ENCODE data around the gene BLM.

The BLM gene

GRCh38 chr15:90790561-90790960, 73.4 kb downstream of the BLM start:
- DNase-seq, result no peak

DNA sequence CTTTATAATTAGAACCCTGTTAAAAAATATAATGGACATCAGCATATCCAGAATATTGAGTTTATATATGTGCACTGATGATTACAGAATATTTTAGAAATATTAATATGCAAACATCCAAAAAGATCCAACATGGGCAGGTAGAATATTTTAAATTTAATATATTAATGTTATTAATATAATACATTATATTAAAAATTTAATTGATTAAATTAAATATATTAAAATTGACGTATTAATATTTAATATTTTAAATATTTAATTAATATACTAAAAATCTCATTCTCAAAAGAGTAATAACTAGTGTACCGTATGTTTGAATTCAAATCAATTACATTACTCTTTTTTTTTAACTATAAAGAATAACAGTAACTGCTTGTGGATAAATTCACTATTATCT, 77.4 kb downstream of the BLM start:
- no peak for DNase-seq

DNA sequence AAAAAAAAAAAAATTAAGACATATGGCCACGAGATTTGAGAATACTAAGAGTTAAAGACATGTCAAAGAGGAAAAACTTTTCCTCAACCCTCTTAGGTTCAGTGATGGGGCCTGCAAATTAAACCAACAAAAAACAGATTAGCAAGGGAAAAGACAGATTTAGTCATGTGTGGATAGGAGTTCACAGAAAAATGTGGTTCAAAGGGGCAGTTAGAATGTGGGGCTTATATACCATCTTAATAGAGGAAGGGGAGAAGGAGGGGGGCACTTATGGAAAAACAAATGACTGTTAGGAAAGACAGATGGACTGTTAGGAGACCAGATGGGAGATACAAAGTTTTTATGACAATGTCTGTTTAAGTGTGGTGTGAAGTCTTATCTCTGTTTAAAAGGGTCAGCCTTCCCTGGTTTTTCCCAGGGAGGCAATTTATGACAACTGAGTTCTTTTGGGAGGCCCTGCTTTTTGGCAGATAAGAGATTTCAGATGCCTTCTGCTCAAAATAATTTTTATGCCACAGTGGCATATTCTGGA, 82.6 kb downstream of the BLM start:
- DNase-seq, result no peak

GRCh38 chr15:90801803-90802202, 84.7 kb downstream of the BLM start:
- no peak for DNase-seq

DNA sequence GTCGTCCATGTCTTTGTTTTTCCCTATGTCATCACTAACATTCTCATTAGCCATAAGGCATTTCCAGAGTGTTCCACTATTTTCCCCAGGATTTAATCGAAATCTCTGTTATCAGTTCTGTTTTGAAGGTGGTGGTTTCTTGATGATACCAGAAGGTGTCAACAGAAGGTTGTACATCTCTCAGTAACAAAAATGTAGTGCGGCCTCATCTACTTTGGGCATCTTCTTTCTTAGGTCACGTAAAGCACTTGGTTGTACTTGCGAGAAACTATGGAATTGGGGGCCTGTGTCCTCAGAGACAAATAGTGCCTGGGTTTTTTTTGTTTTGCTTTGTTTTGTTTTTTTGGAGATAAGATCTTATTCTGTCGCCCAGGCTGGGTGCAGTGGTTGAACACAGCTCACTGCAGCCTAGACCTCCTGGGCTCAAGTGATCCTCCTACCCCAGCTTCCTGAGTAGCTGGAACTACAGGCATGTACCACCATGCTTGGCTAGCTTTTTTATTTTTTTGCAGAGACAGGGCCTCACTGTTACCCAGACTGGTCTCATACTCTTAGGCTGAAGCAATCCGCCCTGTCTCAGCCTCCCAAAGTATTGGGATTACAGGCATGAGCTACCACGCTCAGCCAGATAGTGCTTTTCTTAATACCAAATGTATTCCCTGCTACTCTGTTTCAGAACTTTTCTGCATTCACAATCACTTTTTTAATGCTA, 90.1 kb downstream of the BLM start:
- no peak for DNase-seq

DNA sequence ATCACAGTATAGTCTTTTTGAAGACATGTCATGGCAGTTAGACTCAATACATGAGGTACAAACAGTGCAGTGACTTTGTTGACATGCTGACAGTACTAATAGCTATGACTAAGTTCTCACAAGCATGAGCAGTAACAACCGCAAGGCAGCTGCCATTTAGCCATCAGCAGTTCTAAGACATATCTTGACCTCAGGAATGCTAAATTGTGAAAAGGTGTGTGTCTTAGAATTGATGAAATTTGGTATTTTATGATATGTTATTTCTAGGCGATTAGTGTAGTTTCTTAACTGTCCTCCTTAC, 90.6 kb downstream of the BLM start:
- DNase-seq, result no peak

GRCh38 chr15:90808517-90809235, 91.5 kb downstream of the BLM start:
- no peak for DNase-seq

DNA sequence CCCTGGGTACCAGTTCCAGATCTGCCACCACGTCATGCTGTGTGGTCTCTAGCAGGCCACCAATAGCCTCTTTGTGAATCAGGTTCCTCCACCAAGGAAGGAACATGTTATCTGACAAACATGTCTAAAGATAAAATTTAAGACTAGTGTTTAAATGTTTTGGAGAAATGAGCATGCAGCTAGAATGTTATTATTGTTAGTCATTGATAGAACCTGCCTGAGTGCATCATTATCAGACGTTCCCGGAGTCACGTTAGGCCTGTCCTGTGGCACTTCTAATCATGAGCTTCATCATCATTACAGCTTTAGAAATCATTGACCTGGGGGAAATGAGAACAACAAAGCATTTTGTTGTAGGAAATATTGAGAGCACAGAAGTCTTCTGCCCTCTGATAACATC, 92.4 kb downstream of the BLM start:
- DNase-seq, result no peak

- DNase-seq, result no peak
Observed at GRCh38 chr15:90810354-90810753, 93.2 kb downstream of the BLM start.

DNA sequence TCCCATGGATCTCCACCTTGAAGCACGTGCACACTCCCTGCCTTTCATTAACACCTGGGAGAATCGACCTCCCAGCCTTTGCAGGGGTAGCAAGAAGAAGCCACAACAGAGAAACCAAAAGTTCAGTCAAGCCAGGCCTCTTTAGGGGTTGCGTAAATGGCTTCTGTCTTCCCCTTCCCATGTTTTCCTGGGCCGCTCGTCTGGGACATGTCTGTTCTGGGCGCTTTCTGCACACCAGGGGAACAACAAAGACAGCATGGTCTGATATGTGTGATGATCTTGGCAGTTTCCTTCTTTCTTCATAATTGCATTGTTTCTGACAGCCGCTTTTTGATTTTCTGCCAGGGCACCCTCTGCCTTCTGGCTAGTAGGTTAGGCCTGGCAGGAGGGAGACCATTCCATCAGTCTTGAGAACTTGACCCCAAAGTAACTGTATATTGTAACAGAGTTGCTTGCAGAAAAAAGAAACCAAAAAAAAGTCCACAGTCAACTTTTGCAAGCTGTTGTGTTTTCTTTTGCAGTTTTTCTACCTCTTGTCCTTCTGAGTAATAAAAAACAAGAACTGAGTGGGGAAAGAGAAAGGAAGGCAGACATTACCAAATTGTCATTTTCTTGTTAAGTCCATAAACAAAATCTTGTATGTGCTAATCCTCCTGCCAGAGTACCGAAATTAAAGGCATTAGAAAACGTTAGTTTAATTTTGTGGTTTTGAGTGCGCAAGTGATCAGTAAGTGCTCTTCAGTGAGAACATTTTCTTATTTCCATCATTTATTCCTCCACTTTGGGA, 95.2 kb downstream of the BLM start:
- DNase-seq, result no peak

DNA sequence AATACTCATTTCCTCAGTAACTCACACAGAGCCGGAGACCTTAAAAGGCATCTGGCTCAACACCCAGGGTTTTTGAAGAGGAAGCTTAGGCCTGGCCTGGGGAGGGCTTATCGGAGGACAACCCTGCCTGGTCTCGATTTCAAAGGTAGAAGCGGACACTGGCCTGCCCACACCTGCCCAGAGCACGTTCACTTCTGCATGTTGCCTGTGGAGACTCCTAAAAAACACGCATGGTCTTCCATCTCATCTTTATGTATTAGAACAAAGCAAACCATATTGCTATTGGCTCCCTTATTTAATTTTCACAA, 95.8 kb downstream of the BLM start:
- no peak for DNase-seq

- DNase-seq, result no peak
Observed at GRCh38 chr15:90813796-90814190, 96.6 kb downstream of the BLM start.

GRCh38 chr15:90814191-90814821, 97.2 kb downstream of the BLM start:
- DNase-seq, result no peak

DNA sequence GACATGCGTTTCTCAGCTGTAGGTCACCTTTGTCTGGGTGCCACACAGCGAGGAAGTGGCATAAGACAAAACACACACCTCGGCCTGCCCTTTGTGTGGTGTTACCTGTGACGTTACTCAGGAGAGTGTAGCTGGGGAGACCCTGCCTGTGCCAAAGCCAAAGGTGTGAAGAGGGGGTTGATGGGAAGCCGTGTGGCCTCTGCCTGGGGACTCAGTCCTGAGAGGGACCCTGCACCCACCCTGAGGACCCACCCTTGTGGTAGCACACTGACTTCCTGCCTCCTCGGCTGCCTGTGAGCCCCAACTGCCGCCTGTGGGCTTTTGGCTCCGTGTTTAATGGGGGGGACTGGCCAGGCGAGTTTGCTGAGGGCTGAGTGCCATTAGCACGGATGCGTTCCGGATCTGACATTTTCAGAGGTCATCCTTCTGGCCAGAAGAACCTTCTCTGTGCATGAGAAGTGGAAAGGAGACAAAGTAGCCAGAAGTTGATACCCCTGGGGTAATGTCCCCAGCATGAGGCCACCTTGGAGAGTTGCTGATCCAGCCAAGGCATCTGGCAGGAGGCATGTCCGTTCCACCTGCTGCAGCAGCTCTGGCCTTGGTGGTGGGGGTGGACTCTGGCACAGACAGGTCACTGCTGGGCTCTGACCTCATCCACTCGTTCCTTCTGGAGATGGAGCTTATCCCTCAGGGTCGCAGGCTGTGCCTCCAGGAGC, 99.4 kb downstream of the BLM start:
- DNase-seq, result no peak

GRCh38 chr15:90817117-90818057, 100.2 kb downstream of the BLM start:
- no peak for DNase-seq

GRCh38 chr15:90818251-90819210, 101.4 kb downstream of the BLM start:
- no peak for DNase-seq

DNA sequence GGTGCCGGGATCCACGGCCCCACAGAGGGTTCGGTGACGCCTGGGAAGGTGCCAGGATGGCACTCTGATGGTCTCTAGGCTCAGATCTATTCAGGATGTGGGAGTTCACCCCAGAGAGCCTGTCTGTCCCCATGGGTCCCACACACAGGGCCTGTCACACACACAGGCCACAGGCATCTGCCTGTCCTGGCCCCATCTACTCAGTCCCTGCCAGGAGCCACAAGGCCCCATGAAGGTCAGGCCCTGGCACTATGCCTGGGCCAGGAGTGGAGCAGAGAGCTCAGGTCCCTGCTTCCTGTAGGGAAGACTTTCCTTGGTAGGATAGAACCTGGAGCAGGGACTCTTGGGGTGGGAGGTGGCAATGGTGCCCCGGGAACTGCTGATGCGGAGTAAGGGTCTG, 102.2 kb downstream of the BLM start:
- DNase-seq, result no peak

DNA sequence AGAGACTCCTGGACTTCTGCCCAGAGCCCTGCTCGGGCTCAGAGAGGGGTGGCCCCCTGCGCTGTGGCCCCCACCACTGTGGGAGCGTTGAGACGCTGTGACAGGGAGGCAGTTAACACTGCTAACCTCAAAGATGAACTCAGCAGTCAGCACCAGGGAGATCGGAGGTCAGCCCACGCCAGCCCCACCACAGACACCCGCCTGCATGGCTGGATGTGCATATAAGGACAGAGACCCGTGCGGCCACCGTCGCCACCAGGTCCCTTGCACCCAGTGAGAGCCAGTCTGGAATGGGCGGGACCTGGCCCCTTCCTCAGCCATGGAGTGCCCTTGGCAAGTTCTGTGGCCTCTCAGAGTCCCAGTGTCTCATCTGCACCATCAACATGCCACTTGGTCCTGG, 102.7 kb downstream of the BLM start:
- DNase-seq, result no peak

DNA sequence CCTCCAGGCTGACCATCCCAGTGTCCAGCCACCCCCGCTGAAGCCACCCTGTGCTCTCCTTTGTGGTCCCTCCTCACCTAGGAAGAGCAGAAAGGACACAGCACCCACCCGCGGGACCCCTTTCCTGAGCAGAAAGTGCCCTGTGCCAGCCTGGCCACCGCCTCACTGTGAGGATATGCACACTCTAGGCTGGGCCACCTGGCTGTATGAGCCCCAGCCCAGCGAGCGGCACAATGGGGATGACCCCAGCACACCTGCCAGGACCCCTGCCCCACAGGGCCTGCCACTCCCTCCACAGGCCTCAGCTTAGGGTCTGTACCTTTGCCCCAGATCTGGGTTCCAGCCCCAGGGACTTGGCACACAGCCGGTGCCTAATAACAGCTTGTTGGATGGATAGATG, 103.3 kb downstream of the BLM start:
- DNase-seq, result no peak

GRCh38 chr15:90822204-90822955, 105.2 kb downstream of the BLM start:
- DNase-seq, result no peak

Data from activated gamma-delta T cell (primary cell).